Muscle layer of colon (tissue), 2 donors: ENCODE results near the gene POLRMT.

ENCODE experiments used
- H3K27ac ChIP-seq: one replicate; pipeline ENCODE4 v1.7.0; 2013; ENCODE audit warnings: low read depth, mild to moderate bottlenecking, low read length, moderate library complexity
- H3K27me3 ChIP-seq, 2 donors: one replicate each; pipeline ENCODE4 v1.7.0; 2013; ENCODE audit warnings: low read length in 2 of 2, mild to moderate bottlenecking in 2 of 2; ENCODE audit not compliant: insufficient read depth in 2 of 2, control insufficient read depth in 1 of 2
- H3K36me3 ChIP-seq: one replicate; pipeline ENCODE4 v1.7.0; 2013; ENCODE audit warnings: mild to moderate bottlenecking, low read length; ENCODE audit not compliant: insufficient read depth
- H3K4me1 ChIP-seq: one replicate; pipeline ENCODE4 v1.7.0; 2013; ENCODE audit warnings: mild to moderate bottlenecking, low read length; ENCODE audit not compliant: insufficient read depth
- H3K4me3 ChIP-seq, 2 donors: one replicate each; pipeline ENCODE4 v1.7.0; 2013; ENCODE audit warnings: low read length in 2 of 2, low read depth in 1 of 2, mild to moderate bottlenecking in 1 of 2, moderate library complexity in 1 of 2
- H3K9ac ChIP-seq: one replicate; pipeline ENCODE4 v1.7.0; 2013; ENCODE audit warnings: low read length
- H3K9me3 ChIP-seq: one replicate; pipeline ENCODE4 v1.7.0; 2013; ENCODE audit warnings: mild to moderate bottlenecking, low read length
- donor health status: abdominal sarcoma.
- donor health status: Adenocarcinoma of cecum.

The POLRMT gene

DNA sequence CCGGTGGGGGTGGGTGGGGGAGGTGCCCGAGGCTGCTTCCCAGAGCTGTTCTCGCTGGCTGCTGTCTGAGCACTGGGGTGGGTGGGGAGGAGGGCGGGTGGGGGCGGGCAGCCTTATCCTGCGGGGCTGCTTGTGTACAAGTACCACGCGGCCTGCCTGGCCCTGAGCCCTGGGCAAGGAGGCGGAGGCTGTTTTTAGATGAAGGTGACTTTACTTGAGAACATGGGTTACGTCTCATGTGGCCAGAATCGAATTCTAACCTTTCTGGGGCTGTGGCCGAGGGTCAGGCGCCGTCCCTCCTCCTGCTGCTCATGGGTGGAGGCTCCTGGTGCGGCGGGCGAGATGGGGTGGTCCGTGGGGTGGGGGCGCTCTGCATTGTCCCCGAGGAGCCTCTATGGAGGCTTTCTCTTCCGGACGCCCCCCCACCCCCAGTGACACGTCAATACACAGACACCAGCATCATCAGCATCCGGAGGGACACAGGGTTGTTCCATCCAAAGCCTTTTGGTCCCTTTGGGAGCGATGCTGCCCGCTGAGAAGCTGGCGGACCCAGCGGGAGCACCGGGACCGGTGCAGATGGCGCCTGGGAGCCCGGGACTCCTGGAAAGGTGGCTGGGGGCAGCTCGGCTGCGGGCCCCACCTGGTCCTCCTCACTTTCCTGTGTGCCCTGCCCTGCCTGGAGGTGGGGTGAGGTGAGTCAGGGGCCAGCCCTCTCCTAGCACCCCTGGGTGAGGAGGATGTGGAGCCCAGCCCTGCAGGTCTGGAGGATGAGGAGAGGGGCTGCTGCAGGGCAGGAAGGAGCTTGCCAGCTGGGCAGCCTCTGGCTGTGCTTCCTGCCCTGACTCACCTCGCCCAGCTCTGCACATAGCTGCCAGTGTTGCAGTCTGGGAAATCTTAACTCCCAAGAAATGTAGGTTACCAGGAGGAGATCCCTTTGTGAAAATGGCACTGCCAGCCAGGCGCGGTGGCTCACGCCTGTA, 57.5 kb downstream of the POLRMT start:
- H3K27me3 ChIP-seq = no peaks in the 10 kb centered on the region
- no peak overlapping the region for H3K9ac ChIP-seq
- H3K27ac ChIP-seq = peak overlapping the region; percentile 73
- H3K9me3 ChIP-seq = no peaks in the 10 kb centered on the region
- peaks cover 34% of the 10 kb centered on the region for H3K4me1 ChIP-seq
- peak overlapping the region; percentile 20 to 52 for H3K4me3 ChIP-seq
- peaks cover 5% of the 10 kb centered on the region for H3K36me3 ChIP-seq

DNA sequence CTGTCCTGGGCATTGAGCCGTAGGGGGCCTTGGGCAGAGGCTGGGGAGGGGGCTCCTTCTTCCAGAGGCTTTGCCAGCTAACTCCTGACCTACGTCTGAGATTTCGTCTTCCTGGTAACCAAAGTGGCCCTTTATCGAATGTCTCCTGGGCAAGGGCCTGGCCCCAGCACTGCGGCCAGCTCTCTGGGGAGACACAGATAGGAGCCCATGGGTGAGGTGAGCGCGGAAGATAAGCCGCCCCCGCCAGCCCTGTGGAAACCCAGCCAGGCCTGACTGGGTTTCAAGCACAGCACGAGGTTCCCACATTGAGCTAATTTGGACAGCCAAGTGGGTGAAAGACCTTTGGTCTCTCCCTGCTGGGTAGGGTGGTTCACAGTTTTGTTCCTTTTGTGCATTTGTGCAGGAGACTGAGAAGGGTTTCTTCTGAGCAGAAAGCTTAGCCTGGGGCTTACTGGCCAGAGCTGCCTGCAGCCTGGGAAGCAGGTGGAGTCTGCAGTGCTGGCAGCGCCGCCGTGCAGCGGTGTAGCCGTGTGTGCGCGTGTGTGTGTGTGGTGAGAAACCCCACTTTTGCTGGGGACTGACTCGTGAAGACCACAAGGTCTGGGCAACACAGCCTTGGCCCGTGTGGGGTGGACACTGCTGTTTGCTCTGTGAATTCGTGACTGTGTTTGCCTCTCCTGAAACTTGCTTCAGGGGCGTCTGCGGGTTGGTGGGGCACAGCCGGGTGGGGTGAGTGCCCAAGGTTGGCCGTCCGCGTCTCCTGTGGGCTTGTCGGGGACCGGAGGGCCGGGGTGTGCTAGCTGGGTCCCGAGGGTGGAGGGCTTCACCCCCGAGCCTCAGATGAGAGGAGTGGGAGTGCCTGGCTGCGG, 58.4 kb downstream of the POLRMT start:
- H3K27ac ChIP-seq = peak overlapping the region; percentile 73
- H3K27me3 ChIP-seq = no peaks in the 10 kb centered on the region
- H3K9me3 ChIP-seq = no peaks in the 10 kb centered on the region
- H3K4me1 ChIP-seq = peaks cover 34% of the 10 kb centered on the region
- peak overlapping the region; percentile 20 for H3K9ac ChIP-seq
- H3K36me3 ChIP-seq = no peaks in the 10 kb centered on the region
- H3K4me3 ChIP-seq = peak overlapping the region; percentile 20 to 52

DNA sequence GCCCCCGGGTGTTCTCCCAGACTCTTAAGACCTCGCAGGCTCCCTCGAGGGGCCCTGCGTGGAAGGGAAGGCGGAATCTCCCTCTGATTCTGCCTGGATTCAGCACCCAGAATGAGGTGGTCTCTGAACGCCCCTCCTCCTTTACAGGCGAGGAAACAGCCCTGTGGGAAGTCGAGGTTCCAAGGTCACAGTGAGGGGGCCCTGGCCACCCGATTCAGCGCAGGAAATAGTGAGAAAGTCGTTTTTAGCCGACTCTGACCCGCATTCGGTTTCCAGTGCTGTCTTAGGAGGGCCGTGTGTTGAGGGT, 59.9 kb downstream of the POLRMT start:
- no peaks in the 10 kb centered on the region for H3K27me3 ChIP-seq
- no peaks in the 10 kb centered on the region for H3K36me3 ChIP-seq
- peaks cover 34% of the 10 kb centered on the region for H3K4me1 ChIP-seq
- H3K27ac ChIP-seq = peak overlapping the region; percentile 86
- no peaks in the 10 kb centered on the region for H3K9me3 ChIP-seq
- H3K4me3 ChIP-seq = peak overlapping the region; percentile 85 to 89
- H3K9ac ChIP-seq = peak overlapping the region; percentile 50

DNA sequence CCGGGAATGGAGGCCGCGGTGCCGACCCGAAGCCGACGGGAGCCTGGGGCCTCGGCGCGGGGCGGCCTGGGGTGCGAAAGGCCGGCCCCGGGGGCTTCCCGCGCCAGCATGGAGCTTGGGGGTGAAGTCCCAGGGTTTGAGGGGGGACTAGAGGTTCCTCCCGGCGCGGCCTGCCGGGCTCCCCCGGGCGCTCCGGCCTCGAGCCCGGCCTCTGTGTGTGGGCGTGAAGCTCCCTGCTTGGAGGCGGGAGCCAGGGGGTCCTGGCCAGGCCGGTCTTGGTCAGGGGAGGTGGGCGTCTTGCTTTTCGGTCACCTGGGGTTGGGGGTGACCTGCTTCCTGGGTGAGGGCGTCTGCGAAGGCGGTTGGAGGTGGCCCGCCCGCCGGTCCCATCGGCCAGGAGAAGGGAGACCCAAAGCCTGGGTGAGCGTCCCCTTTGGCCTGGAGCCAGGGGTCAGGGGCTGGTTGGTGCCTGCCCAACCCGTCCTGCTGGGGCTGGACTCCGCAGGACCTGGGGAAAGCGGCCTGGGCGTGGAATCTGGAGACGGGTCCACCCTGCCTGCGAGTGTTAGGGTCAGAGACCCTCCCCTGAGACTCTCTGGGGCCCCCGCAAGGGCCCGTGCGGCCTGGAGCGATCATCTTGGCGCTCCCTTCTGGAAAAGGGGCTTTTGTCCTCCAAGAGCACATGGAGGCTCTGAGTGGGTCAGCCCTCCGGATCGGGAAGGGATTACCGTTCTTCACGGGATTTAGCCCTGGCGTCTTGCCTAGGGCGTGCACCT, 60.4 kb downstream of the POLRMT start:
- no peaks in the 10 kb centered on the region for H3K9me3 ChIP-seq
- peaks cover 34% of the 10 kb centered on the region for H3K4me1 ChIP-seq
- peak overlapping the region; percentile 85 to 89 for H3K4me3 ChIP-seq
- H3K27ac ChIP-seq = peak overlapping the region; percentile 86
- peak overlapping the region; percentile 90 for H3K9ac ChIP-seq
- no peaks in the 10 kb centered on the region for H3K36me3 ChIP-seq
- no peaks in the 10 kb centered on the region for H3K27me3 ChIP-seq

DNA sequence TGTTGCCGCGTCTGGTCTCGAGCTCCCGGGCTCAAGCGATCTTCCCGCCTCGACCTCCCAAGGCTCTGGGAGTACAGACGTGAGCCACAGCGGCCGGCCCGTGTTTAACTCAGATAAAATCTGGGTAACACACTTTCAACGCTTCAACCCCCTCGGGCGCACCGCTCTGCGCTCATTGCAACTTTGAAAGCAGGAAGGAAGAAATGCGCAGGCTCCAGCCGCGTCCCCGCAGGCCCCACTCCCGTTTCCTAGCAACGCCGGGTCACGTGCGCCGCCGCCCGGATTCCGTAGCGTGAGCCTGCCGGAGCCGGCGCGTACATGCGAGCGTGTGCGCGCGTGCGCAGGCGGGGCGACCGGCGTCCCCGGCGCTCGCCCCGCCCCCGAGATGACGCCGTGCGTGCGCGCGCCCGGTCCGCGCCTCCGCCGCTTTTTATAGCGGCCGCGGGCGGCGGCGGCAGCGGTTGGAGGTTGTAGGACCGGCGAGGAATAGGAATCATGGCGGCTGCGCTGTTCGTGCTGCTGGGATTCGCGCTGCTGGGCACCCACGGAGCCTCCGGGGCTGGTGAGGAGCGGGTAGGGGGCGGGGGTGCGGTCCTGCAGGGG, 61.1 kb downstream of the POLRMT start, which contains the start of gene BSG:
BSG (plus strand) TSS at position 457 of the 603 bp plus-strand sequence; CDS start at position 496, 39 bp downstream.
- H3K9me3 ChIP-seq = no peaks in the 10 kb centered on the region

DNA sequence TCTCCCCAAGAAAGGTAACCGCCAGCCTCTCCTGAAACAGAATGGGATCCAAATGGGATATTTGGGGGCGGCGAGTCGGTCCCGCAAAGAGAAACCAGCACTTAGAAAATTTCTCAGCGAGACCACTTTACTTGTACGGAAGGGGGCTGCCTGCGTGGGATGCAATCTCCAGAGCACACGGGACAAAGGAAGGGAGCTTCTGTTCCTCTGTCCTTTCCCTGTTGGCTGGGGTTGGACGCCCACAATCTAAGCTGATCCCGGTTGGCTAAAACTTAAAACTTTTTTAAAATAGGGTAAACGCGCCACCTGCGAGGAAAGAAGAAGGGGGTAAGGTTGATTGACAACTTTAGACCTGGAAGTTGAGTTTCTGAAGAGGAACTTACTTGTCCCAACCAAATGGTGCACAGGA, 61.8 kb downstream of the POLRMT start:
- Histone ChIP-seq H3K27ac (peak overlapping the region; percentile 94), H3K36me3 (no peaks in the 10 kb centered on the region), H3K9me3 (no peaks in the 10 kb centered on the region), H3K9ac (no peak overlapping the region), H3K4me1 (peaks cover 41% of the 10 kb centered on the region), H3K4me3 (peak overlapping the region; percentile 60 to 64), H3K27me3 (no peaks in the 10 kb centered on the region)

More for the DNA sequence above, 61.1 kb downstream of the POLRMT start, which contains the start of gene BSG:
- H3K4me1 ChIP-seq = peaks cover 35% of the 10 kb centered on the region
- peak within 1 kb of the TSS; percentile 85 to 89 for H3K4me3 ChIP-seq
- no peaks in the 10 kb centered on the region for H3K36me3 ChIP-seq
- peak within 1 kb of the TSS; percentile 90 for H3K9ac ChIP-seq
- no peaks in the 10 kb centered on the region for H3K27me3 ChIP-seq
- peak within 1 kb of the TSS; percentile 94 for H3K27ac ChIP-seq

DNA sequence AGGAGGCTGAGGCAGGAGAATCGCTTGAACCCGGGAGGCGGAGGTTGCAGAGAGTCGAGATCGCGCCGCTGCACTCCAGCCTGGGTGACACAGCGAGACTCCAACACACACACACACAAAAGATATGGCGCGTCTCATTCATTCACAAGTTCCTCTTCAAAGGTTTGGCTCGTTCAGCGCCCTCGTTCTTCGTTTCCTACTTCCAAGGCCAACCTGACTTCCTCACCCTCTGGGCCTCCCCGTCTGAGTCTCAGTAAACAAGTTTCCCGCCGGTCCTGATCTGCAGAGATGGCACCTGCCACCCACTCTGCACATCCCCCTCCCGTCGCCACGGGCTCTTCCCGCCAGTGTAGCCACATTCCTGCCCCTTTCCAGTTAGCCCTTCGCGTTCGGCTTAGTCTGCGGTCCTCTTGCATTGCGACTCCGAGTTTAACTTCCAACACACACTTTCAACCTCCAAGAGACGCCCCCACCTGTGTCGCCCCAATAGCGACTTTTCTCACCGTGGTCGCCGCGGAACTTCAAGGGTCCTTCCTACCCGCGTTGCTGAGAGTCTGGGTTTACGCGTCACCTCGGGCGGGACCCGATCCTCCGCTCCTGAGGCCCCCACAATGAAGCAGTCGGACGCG, 62.3 kb downstream of the POLRMT start:
- Histone ChIP-seq H3K27me3 (no peaks in the 10 kb centered on the region), H3K27ac (peak overlapping the region; percentile 94), H3K4me1 (peaks cover 38% of the 10 kb centered on the region), H3K9me3 (no peaks in the 10 kb centered on the region), H3K9ac (no peak overlapping the region), H3K36me3 (no peaks in the 10 kb centered on the region), H3K4me3 (peak overlapping the region; percentile 60 to 64)

DNA sequence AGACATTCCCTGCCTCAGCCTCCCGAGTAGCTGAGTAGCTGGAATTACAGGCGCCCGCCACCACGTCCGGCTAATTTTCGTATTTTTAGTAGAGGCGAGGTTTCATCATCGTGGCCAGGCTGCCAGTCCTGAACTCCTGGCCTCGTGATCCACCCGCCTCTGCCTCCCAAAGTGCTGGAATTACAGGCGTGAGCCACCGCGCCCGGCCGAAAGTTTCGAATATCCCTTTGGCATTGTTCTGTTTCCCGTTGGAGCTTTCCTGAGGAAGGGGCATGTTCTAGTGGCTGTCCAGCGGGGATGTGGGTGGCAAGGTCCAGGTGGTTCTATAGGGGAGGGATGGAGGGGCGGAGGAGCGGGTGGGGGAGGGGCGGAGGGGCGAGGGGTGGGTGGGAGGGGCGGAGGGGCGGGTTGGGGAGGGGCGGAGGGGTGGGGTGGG, 63.1 kb downstream of the POLRMT start:
- H3K4me1 ChIP-seq = peaks cover 33% of the 10 kb centered on the region

DNA sequence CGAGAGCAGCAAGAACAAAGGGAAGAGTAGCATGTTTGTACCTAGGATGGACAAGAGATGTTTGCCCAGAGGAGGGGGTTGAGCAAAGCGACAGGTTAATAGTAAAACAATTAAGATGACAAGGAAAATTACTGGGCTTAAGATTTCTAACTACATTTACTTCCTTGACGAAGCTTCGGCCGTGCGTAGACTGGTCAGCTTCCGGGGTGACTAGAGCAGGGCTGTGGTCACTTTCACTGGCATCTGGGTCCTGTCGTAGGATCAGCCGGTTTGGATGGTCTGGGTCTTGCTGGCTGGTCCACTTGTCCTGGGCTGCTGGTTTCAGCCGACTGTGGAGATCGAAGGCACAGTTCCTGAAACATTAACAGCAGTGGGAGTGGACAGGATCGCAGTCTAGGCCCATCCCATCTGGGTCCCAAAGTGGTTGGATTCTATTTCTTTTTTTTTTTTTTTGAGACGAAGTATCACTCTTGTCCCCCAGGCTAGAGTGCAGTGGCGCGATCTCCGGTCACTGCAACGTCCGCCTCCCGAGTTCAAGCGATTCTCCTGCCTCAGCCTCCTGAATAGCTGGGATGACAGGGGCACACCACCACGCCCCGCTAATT, 65.9 kb downstream of the POLRMT start:
- Histone ChIP-seq H3K9me3 (no peaks in the 10 kb centered on the region), H3K9ac (no peak overlapping the region), H3K27me3 (no peaks in the 10 kb centered on the region), H3K27ac (peak overlapping the region; percentile 86), H3K4me1 (peaks cover 18% of the 10 kb centered on the region), H3K36me3 (no peaks in the 10 kb centered on the region), H3K4me3 (peak overlapping the region in 1 of 2 donors; percentile 25)

More for the DNA sequence above, 63.1 kb downstream of the POLRMT start:
- H3K36me3 ChIP-seq = no peaks in the 10 kb centered on the region
- H3K9me3 ChIP-seq = no peaks in the 10 kb centered on the region
- no peaks in the 10 kb centered on the region for H3K27me3 ChIP-seq
- H3K4me3 ChIP-seq = no peak overlapping the region
- H3K9ac ChIP-seq = no peak overlapping the region
- no peak overlapping the region for H3K27ac ChIP-seq
